HG03095 (cell line): ENCODE measurements around the gene OSBPL5.
A peak's percentile ranks its signal among the peaks of the same experiment; 100 is the strongest.

Experiments used
- ATAC-seq: cut with Tn5 transposase; IDR thresholded peaks from one replicate; pipeline ENCODE4 v1.9.1; 2021; ENCODE audit warnings: moderate library complexity; ENCODE audit not compliant: unreplicated experiment

The OSBPL5 gene

GRCh38 chr11:3105791-3106735 is 59.0 kb downstream of the OSBPL5 start:
- no peak for ATAC-seq

GRCh38 chr11:3104961-3105790 is 59.9 kb downstream of the OSBPL5 start:
- no peak for ATAC-seq

- no peak for ATAC-seq
These were observed 60.9 kb downstream of the OSBPL5 start for GRCh38 chr11:3104051-3104714.

- ATAC-seq = no peak
These were observed 62.0 kb downstream of the OSBPL5 start for GRCh38 chr11:3103076-3103475.

GRCh38 chr11:3102641-3102921 is 62.5 kb downstream of the OSBPL5 start:
- no peak for ATAC-seq

- no peak for ATAC-seq
These were observed 63.0 kb downstream of the OSBPL5 start for GRCh38 chr11:3101921-3102640.

- ATAC-seq = no peak
These were observed 65.9 kb downstream of the OSBPL5 start for GRCh38 chr11:3099178-3099577.

GRCh38 chr11:3096909-3097530 is 68.1 kb downstream of the OSBPL5 start:
- no peak for ATAC-seq

- ATAC-seq = no peak
These were observed 69.3 kb downstream of the OSBPL5 start for GRCh38 chr11:3095712-3096361.

- ATAC-seq = no peak
These were observed 70.8 kb downstream of the OSBPL5 start for GRCh38 chr11:3094223-3094824.

GRCh38 chr11:3093281-3094191 is 71.6 kb downstream of the OSBPL5 start:
- no peak for ATAC-seq

GRCh38 chr11:3092603-3093141 is 72.4 kb downstream of the OSBPL5 start:
- ATAC-seq = no peak

- ATAC-seq = peak; percentile 63
These were observed 73.1 kb downstream of the OSBPL5 start for GRCh38 chr11:3091846-3092602.

- ATAC-seq = no peak
These were observed 73.8 kb downstream of the OSBPL5 start for GRCh38 chr11:3091081-3091845.

- ATAC-seq = no peak
These were observed 74.8 kb downstream of the OSBPL5 start for GRCh38 chr11:3090096-3090901.
